Spleen (tissue), 11 donors: ENCODE measurements around the gene KIF21A. TPM values are rescaled to one million over a fixed set of nuclear protein-coding genes. Genes with fewer than 3 reads are reported as not detected.

Experiments
- DNase-seq: peaks from one replicate; pipeline ENCODE4 v3.0.0-alpha.2; 2020
- H3K27ac ChIP-seq, 8 donors: fragments of 200-600 bp; sonication (generic) in 7 of 8; 1 replicate in 4 of 8; 2 replicates in 4 of 8; pipeline versions ENCODE4 v1.5.0 to v1.8.0; 2016 to 2021; ENCODE audit warnings: inconsistent platforms in 4 of 8, mild to moderate bottlenecking in 4 of 8, moderate library complexity in 1 of 8
- H3K27me3 ChIP-seq, 7 donors: fragments of 200-600 bp; sonication (generic) in 6 of 7; replicated peaks in 1 of 7; 1 replicate in 4 of 7; 2 replicates in 3 of 7; pipeline versions ENCODE4 v1.5.0 to v1.8.0; 2016 to 2021; ENCODE audit warnings: inconsistent platforms in 3 of 7, mild to moderate bottlenecking in 1 of 7
- H3K36me3 ChIP-seq, 6 donors: fragments of 200-600 bp; sonication (generic) in 5 of 6; 1 replicate in 4 of 6; 2 replicates in 2 of 6; pipeline versions ENCODE4 v1.5.0 to v1.8.0; 2016 to 2021; ENCODE audit warnings: inconsistent platforms in 2 of 6
- H3K4me1 ChIP-seq, 6 donors: fragments of 200-600 bp; sonication (generic) in 5 of 6; 1 replicate in 3 of 6; 2 replicates in 3 of 6; pipeline versions ENCODE4 v1.5.0 to v1.8.0; 2016 to 2021; ENCODE audit warnings: inconsistent platforms in 3 of 6
- H3K4me3 ChIP-seq, 8 donors: fragments of 200-600 bp; sonication (generic) in 7 of 8; 1 replicate in 4 of 8; 2 replicates in 4 of 8; pipeline versions ENCODE4 v1.5.0 to v1.8.0; 2016 to 2021; ENCODE audit warnings: inconsistent platforms in 4 of 8, mild to moderate bottlenecking in 4 of 8, moderate library complexity in 2 of 8
- H3K9me3 ChIP-seq, 8 donors: fragments of 200-600 bp; sonication (generic) in 7 of 8; 1 replicate in 4 of 8; 2 replicates in 4 of 8; pipeline versions ENCODE4 v1.5.0 to v1.8.0; 2016 to 2021; ENCODE audit warnings: inconsistent platforms in 4 of 8
- POLR2A ChIP-seq, 3 donors: fragments of 450-650 bp; IDR thresholded peaks; one replicate each; pipeline ENCODE4 v1.5.1; 2017; ENCODE audit warnings: antibody characterized with exemption in 3 of 3, mild to moderate bottlenecking in 1 of 3
- POLR2AphosphoS5 ChIP-seq, 3 donors: sonication (generic); formaldehyde crosslinking; IDR thresholded peaks; one replicate each; pipeline ENCODE4 v1.5.1; 2017; ENCODE audit warnings: antibody characterized with exemption in 3 of 3
- WGBS, 5 donors: extraction: QIAGEN DNeasy Blood & Tissue Kit in 3 of 5; methylation state at CpG; one replicate each; pipeline versions ENCODE4 v1.1.5 to v1.1.7; 2013 to 2018; 5-methylcytosine and 5-hydroxymethylcytosine counted together
- intact Hi-C: fragments of 100-400 bp; cut with DNase I; formaldehyde crosslinking; loops from one replicate; pipeline ENCODE4 v1.15.0; 2023; ENCODE audit warnings: low total_unique reads
- polyA plus RNA-seq, 3 donors: library from polyadenylated mRNA; stranded (reverse); fragments of 200-250 nt; gene quantifications; one replicate each; pipeline ENCODE4 v1.2.1, GENCODE V29; 2013
- total RNA-seq, 7 donors: library from RNA; depleted of rRNA in 3 of 7; stranded (reverse); fragments of >200 nt in 3 of 7; fragmentation: NEBNext Ultra II Directional in 4 of 7; extraction: Animal tissue kit (Norgen Biotek cat#: 25700) in 4 of 7; gene quantifications; one replicate each; pipeline versions ENCODE4 v1.1.0 to v1.2.1, GENCODE V29; 2016 to 2021
- TF ChIP-seq, protein P1 (sequence below), 11 experiments: fragments of 200-600 bp in 7 of 11; fragments of 450-650 bp in 4 of 11; sonication (generic) in 4 of 11; IDR thresholded peaks in 8 of 11; conservative IDR thresholded peaks in 3 of 11; 1 replicate in 7 of 11; 2 replicates in 4 of 11; pipeline versions ENCODE4 v1.4.0 to v1.8.0; 2016 to 2021; ENCODE audit warnings: antibody characterized with exemption in 11 of 11, inconsistent platforms in 4 of 11, mild to moderate bottlenecking in 1 of 11
- donor health status: healthy with polysubstance abuse.
- donor health status: DM: no; HTN: no; CAD: no; lungs with moderate emphysema.
- donor health status: DM: no; HTN: no; CAD: no.
- donor health status: Bipolar disorder and iron deficiency.
- donor health status: healthy.
- donor health status: DM: no; HTN: no; CAD: no.
- donor health status: DM: yes; HTN: yes; CAD: no.

Gene KIF21A
- total and polyA plus RNA-seq, 10 donors, result 1.0 to 47.1 (median 11.8) TPM

DNA sequence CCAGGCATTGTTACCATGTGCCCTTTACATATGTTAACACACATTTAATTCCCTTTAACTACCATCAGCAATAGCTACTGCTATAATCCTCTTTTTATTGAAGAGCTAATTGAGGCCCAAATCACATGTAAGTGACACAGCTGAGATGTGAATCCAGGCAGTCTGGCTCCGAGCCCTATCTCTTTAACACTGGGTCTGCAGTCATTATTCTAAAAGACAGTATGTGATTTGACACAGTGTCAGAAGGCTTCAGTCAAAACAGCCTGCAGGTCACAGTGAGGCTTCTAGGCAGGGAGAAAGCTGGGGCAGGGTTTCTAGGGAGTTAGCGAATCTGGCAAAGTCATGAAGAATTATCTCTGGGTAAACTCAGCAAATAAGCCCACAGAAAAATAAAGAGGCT lies 148.2 kb downstream of the KIF21A start:
- H3K9me3 ChIP-seq, result no peaks in the 10 kb centered on the region
- H3K4me3 ChIP-seq, result no peak overlapping the region
- intact Hi-C loops, result no loop called here
- H3K27me3 ChIP-seq, result no peaks in the 10 kb centered on the region
- no peaks in the 10 kb centered on the region for H3K36me3 ChIP-seq
- TF ChIP-seq POLR2A (IDR thresholded peaks at IDR 0.05), result no peak
- TF ChIP-seq, protein P1, sequence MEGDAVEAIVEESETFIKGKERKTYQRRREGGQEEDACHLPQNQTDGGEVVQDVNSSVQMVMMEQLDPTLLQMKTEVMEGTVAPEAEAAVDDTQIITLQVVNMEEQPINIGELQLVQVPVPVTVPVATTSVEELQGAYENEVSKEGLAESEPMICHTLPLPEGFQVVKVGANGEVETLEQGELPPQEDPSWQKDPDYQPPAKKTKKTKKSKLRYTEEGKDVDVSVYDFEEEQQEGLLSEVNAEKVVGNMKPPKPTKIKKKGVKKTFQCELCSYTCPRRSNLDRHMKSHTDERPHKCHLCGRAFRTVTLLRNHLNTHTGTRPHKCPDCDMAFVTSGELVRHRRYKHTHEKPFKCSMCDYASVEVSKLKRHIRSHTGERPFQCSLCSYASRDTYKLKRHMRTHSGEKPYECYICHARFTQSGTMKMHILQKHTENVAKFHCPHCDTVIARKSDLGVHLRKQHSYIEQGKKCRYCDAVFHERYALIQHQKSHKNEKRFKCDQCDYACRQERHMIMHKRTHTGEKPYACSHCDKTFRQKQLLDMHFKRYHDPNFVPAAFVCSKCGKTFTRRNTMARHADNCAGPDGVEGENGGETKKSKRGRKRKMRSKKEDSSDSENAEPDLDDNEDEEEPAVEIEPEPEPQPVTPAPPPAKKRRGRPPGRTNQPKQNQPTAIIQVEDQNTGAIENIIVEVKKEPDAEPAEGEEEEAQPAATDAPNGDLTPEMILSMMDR (IDR thresholded peaks at IDR 0.05 in 8 of 11, conservative IDR thresholded peaks at IDR 0.05 in 3 of 11), result no peak
- no peak for TF ChIP-seq POLR2AphosphoS5 (IDR thresholded peaks at IDR 0.05)
- no peaks in the 10 kb centered on the region for H3K4me1 ChIP-seq
- no peak for DNase-seq
- no peak overlapping the region for H3K27ac ChIP-seq
- 80 to 87% (median 81%) methylated on average over 2 of the region's 2 CpGs for WGBS, 5 donors

DNA sequence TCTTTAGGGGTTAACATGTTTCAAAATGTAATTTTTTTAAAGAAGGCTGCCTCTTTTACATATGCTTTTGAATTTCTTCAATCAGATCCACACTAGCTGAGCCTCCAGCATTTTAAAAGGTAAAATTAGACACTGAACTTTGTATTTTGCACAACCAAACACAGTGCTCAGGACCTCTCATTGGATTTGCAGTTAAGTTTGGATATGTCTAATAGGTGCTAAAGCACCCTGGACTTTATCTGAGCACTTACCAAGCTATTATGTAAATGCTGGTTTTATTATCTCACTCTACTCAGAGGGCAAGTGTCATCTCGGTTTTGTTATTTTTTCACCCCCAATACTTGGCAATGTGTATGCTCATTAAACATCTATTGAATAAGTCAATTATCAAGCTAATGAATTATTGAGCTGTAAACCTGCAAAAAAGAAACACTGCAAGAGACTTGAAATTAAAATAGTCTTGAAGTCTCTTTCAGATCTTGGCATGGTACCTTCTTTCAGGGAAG lies 150.7 kb downstream of the KIF21A start:
- no peaks in the 10 kb centered on the region for H3K4me1 ChIP-seq
- no peak for DNase-seq
- no peaks in the 10 kb centered on the region for H3K27me3 ChIP-seq
- H3K4me3 ChIP-seq, result no peak overlapping the region
- TF ChIP-seq POLR2A (IDR thresholded peaks at IDR 0.05) (no peak), POLR2AphosphoS5 (IDR thresholded peaks at IDR 0.05) (no peak)
- TF ChIP-seq, protein P1 (IDR thresholded peaks at IDR 0.05 in 8 of 11, conservative IDR thresholded peaks at IDR 0.05 in 3 of 11), result no peak
- no peak overlapping the region for H3K27ac ChIP-seq
- intact Hi-C loops, result no loop called here
- H3K9me3 ChIP-seq, result no peaks in the 10 kb centered on the region
- WGBS, 5 donors, result 65 to 78% (median 69%) methylated on average over 1 of the region's 1 CpG
- no peaks in the 10 kb centered on the region for H3K36me3 ChIP-seq

DNA sequence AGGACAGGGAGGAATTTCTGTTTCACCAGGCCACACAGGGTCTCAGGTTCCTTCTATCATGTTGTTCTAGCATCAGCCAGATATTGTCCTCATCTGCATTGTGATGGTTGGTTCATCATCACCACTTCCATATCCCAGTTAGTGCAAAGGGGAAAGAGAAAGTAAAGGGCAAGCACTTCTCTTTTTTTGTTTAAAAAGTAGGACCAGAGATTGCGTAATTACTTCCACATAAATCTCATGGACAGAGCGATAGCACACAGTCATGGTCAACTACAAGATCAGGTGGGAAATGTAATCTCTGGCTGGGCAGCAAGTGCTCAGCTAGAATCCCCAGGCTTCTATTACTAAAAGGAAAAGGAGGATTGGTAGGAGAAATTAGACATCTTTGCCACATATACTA lies 155.1 kb downstream of the KIF21A start:
- Histone ChIP-seq H3K27ac (no peak overlapping the region), H3K4me3 (no peak overlapping the region), H3K36me3 (no peaks in the 10 kb centered on the region), H3K9me3 (no peaks in the 10 kb centered on the region), H3K27me3 (no peaks in the 10 kb centered on the region), H3K4me1 (no peaks in the 10 kb centered on the region)
- intact Hi-C loops, result no loop called here
- 23 to 44% (median 39%) methylated on average over 2 of the region's 2 CpGs for WGBS, 5 donors
- no peak for DNase-seq
- TF ChIP-seq POLR2A (IDR thresholded peaks at IDR 0.05) (no peak), POLR2AphosphoS5 (IDR thresholded peaks at IDR 0.05) (no peak)
- TF ChIP-seq, protein P1 (IDR thresholded peaks at IDR 0.05 in 8 of 11, conservative IDR thresholded peaks at IDR 0.05 in 3 of 11), result no peak

DNA sequence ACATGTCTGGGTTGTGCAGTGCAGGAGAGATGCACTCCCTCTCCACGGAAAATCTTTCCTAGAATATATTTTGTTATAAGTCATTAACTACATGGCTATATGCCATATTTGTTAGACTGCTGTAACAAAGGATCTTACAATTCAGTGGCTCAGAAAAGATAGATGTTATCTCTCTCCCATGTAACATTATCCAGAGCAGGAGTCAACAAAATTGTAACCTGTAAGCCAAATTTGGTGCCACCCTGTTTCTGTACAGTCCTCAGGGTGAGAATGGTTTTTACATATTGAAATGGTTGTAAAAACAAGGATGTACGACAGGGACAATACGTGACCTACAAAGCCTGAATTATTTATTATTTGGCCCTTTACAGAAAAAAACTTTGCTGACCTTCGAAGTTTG lies 155.5 kb downstream of the KIF21A start:
- intact Hi-C loops, result no loop called here

More for the DNA sequence above, 155.5 kb downstream of the KIF21A start:
- TF ChIP-seq POLR2AphosphoS5 (IDR thresholded peaks at IDR 0.05), result no peak
- TF ChIP-seq, protein P1 (IDR thresholded peaks at IDR 0.05 in 8 of 11, conservative IDR thresholded peaks at IDR 0.05 in 3 of 11), result no peak
- TF ChIP-seq POLR2A (IDR thresholded peaks at IDR 0.05), result no peak
- Histone ChIP-seq H3K4me3 (no peak overlapping the region), H3K27ac (no peak overlapping the region), H3K36me3 (no peaks in the 10 kb centered on the region), H3K9me3 (no peaks in the 10 kb centered on the region), H3K4me1 (no peaks in the 10 kb centered on the region), H3K27me3 (no peaks in the 10 kb centered on the region)
- 79 to 84% (median 83%) methylated on average over 4 of the region's 4 CpGs for WGBS, 5 donors
- DNase-seq, result no peak
